HG03175 (cell line): ENCODE data around the gene BET1.

Source experiments
- ATAC-seq: cut with Tn5 transposase; IDR thresholded peaks from one replicate; pipeline ENCODE4 v1.9.1; 2021; ENCODE audit warnings: mild to moderate bottlenecking, moderate library complexity; ENCODE audit not compliant: unreplicated experiment

BET1 gene

DNA sequence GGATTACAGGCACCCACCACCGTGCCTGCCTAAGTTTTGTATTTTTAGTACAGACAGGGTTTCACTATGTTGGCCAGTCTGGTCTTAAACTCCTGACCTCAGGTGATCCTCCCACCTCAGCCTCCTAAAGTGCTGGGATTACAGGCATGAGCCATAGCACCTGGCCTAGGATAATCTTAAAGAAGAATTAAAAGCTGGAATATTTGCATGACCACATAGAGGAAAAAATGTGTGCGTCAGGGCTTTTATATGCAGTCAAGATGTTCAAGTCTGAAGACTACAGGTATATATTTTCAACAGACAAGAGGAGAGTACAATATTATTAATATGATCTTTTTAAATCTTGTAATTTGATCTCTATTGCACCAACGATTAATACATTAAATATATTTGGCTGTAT lies 43.2 kb downstream of the BET1 start:
- ATAC-seq = no peak

DNA sequence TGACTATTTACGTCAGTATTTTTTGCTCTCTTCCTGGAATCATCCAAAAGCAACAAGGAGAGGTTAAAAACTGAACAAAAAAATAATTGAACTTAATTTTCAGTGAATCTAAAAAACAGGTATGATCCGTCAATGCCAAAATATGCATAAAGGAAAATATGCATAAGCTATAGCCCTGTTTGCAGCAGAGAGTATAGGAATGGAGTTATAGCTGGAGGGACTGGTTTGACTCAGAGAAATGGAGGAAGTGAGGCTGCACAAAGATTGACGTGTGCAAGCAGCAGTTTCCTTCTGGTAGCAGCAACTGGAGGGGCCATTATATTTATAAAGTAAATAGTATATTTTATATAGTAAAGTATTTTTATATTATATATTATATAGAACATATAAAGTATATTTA lies 45.5 kb downstream of the BET1 start:
- ATAC-seq = no peak

DNA sequence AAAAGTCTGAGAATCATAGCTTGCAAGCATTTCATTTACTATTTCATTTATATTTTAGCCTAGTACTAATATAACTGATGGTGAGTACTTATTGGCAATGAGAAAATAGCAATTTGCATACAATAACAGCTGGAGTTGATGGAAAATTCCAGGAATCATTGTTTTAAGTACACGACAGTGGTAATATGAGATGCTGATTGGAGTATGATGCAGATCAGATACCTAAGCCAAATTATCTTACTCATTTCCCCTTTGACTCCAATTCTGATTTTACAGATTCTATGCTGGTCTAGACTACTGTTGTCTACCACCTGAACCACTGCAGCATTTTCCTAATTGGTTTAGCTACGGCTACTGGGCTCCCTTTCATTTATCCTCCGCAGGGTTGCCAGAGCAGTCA lies 45.9 kb downstream of the BET1 start:
- no peak for ATAC-seq

DNA sequence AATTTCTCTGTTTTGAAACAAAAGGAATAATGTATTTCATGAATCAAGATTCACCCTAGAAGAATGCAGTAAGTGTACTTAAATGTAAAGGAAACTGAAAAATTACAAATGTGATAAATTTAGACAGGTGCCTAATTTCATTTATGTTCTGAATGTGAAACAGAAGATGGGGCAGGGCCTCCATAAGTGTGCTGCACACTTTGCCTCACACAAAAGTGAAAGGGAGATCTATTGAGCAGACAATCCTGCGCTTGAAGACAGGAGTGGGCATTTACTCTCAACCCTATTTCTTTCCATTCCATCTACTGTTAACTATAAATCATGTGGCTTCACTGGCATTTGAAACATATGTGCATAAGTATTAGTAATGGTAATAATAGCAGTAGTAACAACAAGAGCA lies 46.4 kb downstream of the BET1 start:
- no peak for ATAC-seq

DNA sequence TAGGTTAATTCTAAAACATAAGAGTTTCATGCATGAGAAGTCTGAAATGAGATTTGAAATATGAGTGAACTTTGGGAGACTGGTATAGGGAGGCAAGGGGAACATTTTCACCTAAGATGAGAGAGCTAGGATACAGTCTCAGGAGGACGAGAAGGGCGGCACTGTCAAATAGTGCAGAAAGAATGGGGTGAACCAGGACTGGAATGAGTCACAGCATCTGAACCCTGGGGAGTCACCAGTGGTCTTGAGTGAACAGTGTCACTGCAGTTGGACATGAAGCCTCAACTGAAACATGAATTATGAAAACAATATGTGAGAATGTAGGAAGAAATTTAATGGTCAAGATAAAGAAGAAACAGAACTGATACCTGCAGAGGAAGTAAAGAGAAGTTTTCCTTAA lies 48.9 kb downstream of the BET1 start:
- ATAC-seq = peak; percentile 87

DNA sequence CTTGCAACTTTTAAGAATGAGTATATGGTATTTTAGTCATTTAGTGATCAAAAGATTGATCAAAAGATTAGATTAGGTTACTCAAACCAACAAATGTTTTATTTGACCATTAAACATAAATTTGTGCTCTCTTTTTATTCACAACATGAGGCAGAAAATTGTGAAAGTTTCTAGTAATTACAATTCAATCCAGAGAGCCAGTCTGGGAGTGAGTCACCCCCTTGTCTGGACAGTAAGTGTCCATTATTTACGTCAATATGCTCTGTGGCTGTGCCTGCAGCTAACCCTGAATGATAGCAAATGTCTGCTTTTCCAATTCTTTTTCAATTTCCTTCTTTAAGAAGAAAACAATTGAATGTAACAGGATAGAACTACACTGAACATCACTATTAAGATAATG lies 54.7 kb downstream of the BET1 start:
- ATAC-seq = no peak

DNA sequence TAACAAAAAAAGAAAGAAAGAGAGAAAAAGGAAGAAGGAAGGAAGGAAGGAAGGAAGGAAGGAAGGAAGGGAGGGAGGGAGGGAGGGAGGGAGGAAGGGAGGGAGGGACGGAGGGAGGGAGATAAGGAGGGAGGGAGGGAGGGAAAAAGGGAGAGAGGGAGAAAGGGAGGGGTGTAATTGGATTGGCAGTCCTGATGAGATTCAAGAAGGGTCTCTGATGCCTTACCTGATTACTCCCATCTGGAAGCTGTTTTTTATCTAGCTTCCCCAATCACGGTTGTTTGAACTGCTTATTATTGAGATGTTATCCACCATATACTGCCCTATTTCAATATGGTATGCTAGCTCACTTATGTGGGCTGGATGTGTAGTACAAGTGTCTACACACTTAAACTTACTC lies 55.3 kb downstream of the BET1 start:
- no peak for ATAC-seq

DNA sequence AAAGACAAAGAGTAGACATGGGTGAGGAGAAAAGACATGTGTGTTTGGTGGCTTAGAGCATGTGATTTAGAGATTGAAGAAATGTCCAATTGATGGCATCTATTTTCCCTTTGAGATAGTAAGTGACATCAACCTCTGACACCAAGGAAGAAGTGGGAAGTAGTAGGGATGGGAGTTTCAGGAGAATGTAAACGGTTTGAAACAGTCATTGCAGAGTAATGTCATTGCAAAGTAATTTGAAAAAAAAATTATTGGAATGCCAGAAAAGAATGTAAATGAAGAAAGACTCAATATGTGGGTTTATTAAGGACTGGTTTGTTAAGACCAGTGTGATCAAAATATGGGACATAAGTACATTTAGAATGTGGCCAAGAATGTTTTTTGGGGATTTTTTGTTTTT lies 56.0 kb downstream of the BET1 start:
- ATAC-seq = no peak

DNA sequence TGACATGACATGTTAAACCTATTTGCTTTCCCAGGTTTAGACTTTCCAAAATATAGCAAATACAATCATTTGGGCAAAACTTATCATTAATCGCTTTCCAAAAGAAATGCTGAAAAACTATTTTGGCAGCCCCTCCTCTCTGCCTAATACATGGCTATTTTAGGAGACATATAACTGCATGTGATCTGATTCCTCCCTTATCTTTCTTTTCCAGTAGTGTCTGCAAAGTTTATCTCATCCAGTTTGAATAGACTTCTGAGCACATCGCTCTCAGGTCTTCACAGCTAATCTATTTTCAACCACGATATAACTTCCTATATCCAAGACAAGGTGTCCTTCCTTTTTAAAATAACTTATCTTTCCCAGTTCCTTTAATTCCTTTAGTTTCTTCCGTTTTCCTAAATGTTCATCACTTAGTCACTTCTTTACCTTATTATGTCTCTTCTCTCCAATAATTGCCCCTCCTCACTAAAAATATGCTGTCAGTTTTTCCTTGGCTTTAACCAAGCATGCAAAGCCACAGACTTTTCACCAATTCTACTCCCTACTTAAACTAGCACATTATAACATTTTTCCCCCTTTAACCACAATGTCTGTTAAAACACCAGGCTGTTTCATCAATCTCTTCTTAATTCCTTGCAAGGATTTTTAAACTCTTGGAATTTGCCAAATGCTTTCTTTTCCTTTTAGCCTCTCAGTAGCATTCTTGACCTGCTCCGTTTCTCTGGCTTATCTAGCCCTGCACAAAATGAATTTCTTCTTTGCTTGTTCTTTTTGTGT lies 58.2 kb downstream of the BET1 start:
- no peak for ATAC-seq

DNA sequence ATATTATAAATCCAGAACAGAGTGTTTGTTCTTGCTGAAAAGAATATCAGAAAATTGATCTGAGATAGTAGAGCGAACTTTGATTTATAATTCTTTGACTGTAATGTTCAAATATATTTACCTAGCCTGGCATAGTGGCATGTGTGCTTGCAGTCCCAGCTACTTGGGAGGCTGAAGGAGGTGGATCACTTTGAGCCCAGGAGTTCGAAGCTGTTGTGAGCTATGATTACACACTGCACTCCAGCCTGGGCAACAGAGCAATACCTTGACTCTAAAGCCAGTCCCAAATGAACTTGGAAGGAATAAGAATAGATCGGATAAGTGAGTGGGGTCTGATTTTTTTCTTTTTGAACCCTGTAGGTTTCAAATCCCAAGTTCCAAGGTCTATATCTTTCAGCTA lies 59.1 kb downstream of the BET1 start:
- no peak for ATAC-seq

DNA sequence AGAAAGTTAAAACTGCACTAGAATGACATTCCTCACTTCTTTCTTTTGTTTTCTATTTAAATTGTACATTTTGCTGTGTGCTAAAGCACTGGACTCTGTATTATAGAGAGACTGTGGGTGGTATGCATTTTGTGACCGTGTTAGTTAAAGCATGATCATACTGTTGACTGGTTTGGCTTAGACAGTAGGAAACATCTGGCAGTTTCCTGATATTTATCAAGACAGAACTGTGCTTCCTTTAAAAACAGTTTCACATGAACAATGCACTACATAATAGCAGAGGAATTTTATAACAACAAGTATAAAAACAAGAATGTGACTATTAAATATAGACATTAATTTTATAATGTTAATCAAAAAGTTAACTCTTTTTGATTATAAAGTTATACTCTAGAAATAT lies 59.5 kb downstream of the BET1 start:
- no peak for ATAC-seq

DNA sequence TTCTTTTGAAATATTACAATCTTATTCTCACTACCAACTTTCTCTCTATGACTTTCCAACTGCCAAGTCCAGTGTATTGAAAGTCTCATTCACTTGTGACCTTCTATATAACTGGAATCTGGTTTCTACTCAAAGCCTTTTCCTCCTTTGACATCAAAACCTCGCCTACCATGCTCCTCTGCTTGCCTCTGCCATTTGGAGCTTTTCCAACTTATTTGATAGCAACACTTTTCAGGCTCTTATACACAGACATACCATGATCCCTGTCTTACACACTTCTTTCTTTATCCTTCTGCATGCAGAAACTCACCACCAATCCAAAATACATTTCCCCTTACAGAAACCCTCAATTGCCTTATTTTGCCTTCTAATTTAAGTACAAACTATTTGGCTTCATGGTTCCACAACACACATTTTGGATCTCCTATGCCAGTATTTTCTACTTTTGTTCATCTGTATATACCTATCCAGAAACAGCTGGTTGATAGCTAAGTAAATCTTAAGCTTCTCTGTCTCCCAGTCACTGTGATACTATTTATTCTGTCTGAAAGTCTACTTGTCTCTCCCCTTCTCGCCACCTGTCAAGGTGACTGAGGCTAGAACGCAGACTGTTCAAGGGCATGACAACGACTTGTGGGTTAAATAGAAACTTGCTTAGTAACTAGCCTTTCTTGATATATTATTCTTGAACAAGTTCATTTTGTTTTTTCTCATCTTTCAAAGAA lies 60.2 kb downstream of the BET1 start:
- ATAC-seq = no peak
